ENCODE results near the gene RNF31.
"Not testable (repeated sequence)": the region's sequence is repeated elsewhere in the genome, so short reads cannot be mapped to it uniquely, and the experiment has no call there.

Gene RNF31

GRCh38 chr14:24184104-24184970 lies 37.0 kb downstream of the RNF31 start:
- DNase-seq: no peak

GRCh38 chr14:24185026-24185425 lies 37.7 kb downstream of the RNF31 start:
- DNase-seq: no peak

GRCh38 chr14:24185741-24186140 lies 38.4 kb downstream of the RNF31 start:
- DNase-seq: no peak

- DNase-seq: no peak
These were observed 39.7 kb downstream of the RNF31 start for GRCh38 chr14:24186831-24187538.

- DNase-seq: no peak
These were observed 40.2 kb downstream of the RNF31 start for GRCh38 chr14:24187539-24187915.

GRCh38 chr14:24188251-24189058 lies 41.2 kb downstream of the RNF31 start, which contains the start of gene IPO4:
IPO4 (minus strand) TSS chr14:24188816; CDS start chr14:24188787, 29 bp downstream.
- DNase-seq: peak; percentile 96

GRCh38 chr14:24189059-24189375 lies 41.7 kb downstream of the RNF31 start:
- no peak for DNase-seq

- DNase-seq: no peak
These were observed 42.2 kb downstream of the RNF31 start for GRCh38 chr14:24189460-24189859.

- no peak for DNase-seq
These were observed 43.1 kb downstream of the RNF31 start for GRCh38 chr14:24190416-24190815.

- DNase-seq: no peak
These were observed 45.6 kb downstream of the RNF31 start for GRCh38 chr14:24192933-24193332.

GRCh38 chr14:24194186-24194872 lies 47.0 kb downstream of the RNF31 start:
- DNase-seq: no peak

GRCh38 chr14:24194873-24195185 lies 47.5 kb downstream of the RNF31 start:
- DNase-seq: no peak

GRCh38 chr14:24195186-24196070 lies 48.1 kb downstream of the RNF31 start, which contains the start of gene TM9SF1:
TM9SF1 (minus strand) TSS chr14:24195441; CDS start chr14:24195019, 422 bp downstream.
- peak; percentile 90 to 93 for DNase-seq

- no peak for DNase-seq
These were observed 49.1 kb downstream of the RNF31 start for GRCh38 chr14:24196071-24197055.

- DNase-seq: no peak
These were observed 49.8 kb downstream of the RNF31 start for GRCh38 chr14:24197056-24197450.

GRCh38 chr14:24198814-24199524 lies 51.7 kb downstream of the RNF31 start:
- DNase-seq: no peak

- not testable (repeated sequence) for DNase-seq
These were observed 55.2 kb downstream of the RNF31 start for GRCh38 chr14:24202538-24202937.

GRCh38 chr14:24203249-24203886 lies 56.1 kb downstream of the RNF31 start:
- DNase-seq: not testable (repeated sequence)
